ENCODE data around the gene SPEF2.

DNA sequence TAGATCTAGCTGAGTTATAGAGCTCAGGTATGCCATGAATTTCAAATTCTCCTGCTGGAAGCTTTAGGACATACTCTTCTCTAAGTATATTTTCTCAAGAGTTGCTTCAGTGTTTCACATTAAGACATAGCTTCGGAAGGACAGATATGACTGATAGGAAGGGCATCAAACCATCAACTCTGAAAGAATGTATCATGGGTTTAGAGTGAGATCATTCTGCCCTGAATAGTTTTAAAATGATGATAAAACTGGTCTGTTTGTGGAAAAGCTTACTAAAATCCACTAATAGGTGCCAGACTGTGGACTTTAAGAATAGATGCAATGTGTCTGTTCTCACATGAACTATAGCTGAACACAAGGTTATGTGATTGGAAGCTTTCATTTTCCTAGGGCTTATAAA, 8.4 kb downstream of the SPEF2 start:
- no peak for TF ChIP-seq POLR2AphosphoS5 (IDR thresholded peaks at IDR 0.05)
- no peak for TF ChIP-seq CTCF (IDR thresholded peaks at IDR 0.05)
- TF ChIP-seq POLR2A (IDR thresholded peaks at IDR 0.05), result no peak
- no peak for TF ChIP-seq EP300 (IDR thresholded peaks at IDR 0.05)
